H1 (cell line): ENCODE data around the gene CXCL17. TPM values are rescaled to one million over a fixed set of nuclear protein-coding genes. Genes with fewer than 3 reads are reported as not detected.
A peak's percentile ranks its signal among the peaks of the same experiment; 100 is the strongest.

Experiments used
- CTCF ChIA-PET: fragments of 300-600 bp; sonication (Branson Sonifier 250); formaldehyde crosslinking; loops from one replicate; lab custom pipeline; 2021; ENCODE audit not compliant: partially characterized antibody; lab: Charles Lee
- POLR2A ChIA-PET: fragments of 300-600 bp; sonication (Branson Sonifier 250); formaldehyde crosslinking; loops from one replicate; lab custom pipeline; 2021; ENCODE audit warnings: inconsistent platforms; ENCODE audit not compliant: partially characterized antibody; lab: Charles Lee
- DNase-seq, 2 experiments: peaks; one replicate each; pipeline versions ENCODE4 v3.0.0 to v3.0.0-alpha.2; 2010 to 2022; ENCODE audit warnings: low spot score in 2 of 2, low read depth in 1 of 2, mixed read lengths in 1 of 2
- FAIRE-seq: peaks from 2 replicates; lab custom pipeline; 2011; peaks lifted over from hg19 to GRCh38; lab: Jason Lieb, UNC
- H2AFZ ChIP-seq: 2 replicates; pipeline ENCODE4 v1.8.1; 2012; ENCODE audit warnings: low read length, inconsistent platforms
- H2AK5ac ChIP-seq: 2 replicates; pipeline ENCODE4 v1.6.1; 2013; ENCODE audit warnings: low read depth, low read length
- H2BK120ac ChIP-seq: replicated peaks from 2 replicates; pipeline ENCODE3; 2013; ENCODE audit warnings: low read depth, low read length, inconsistent platforms
- H2BK12ac ChIP-seq: 2 replicates; pipeline ENCODE4 v1.6.1; 2013; ENCODE audit warnings: low read depth, low read length
- H2BK15ac ChIP-seq: 2 replicates; pipeline ENCODE4 v1.6.1; 2013; ENCODE audit warnings: low read length
- H2BK20ac ChIP-seq: 2 replicates; pipeline ENCODE4 v1.6.1; 2013; ENCODE audit warnings: low read length
- H2BK5ac ChIP-seq: 2 replicates; pipeline ENCODE4 v1.6.1; 2013; ENCODE audit warnings: low read depth, low read length
- H3K14ac ChIP-seq: 2 replicates; pipeline ENCODE4 v1.6.1; 2013; ENCODE audit warnings: inconsistent platforms; ENCODE audit not compliant: insufficient read length
- H3K18ac ChIP-seq: 2 replicates; pipeline ENCODE4 v1.6.1; 2013; ENCODE audit warnings: low read length; ENCODE audit errors: extremely low read depth
- H3K23ac ChIP-seq: 2 replicates; pipeline ENCODE4 v1.6.1; 2013; ENCODE audit warnings: inconsistent platforms; ENCODE audit not compliant: insufficient read length
- H3K23me2 ChIP-seq: 2 replicates; pipeline ENCODE4 v1.6.1; 2013; ENCODE audit warnings: low read depth, low read length
- H3K27ac ChIP-seq: 2 replicates; pipeline ENCODE4 v1.6.1; 2011; ENCODE audit warnings: low read depth, low read length, inconsistent platforms
- H3K27me3 ChIP-seq, 4 experiments: replicated peaks in 1 of 4; 1 replicate in 1 of 4; 2 replicates in 3 of 4; pipeline versions ENCODE4 v1.6.1 to v1.8.1; 2011 to 2013; ENCODE audit warnings: low read length in 3 of 4, mild to moderate bottlenecking in 3 of 4, inconsistent platforms in 2 of 4, mixed read lengths in 2 of 4, moderate library complexity in 1 of 4; ENCODE audit not compliant: control insufficient read depth in 3 of 4, insufficient read depth in 3 of 4; ENCODE audit errors: extremely low read depth in 1 of 4
- H3K36me3 ChIP-seq, 4 experiments: 2 replicates each; pipeline versions ENCODE4 v1.6.1 to v1.8.1; 2011 to 2013; ENCODE audit warnings: mild to moderate bottlenecking in 4 of 4, low read length in 3 of 4, moderate library complexity in 2 of 4, control low read depth in 1 of 4, inconsistent platforms in 1 of 4; ENCODE audit not compliant: insufficient read depth in 4 of 4, control insufficient read depth in 2 of 4
- H3K4ac ChIP-seq: replicated peaks from 2 replicates; pipeline ENCODE3; 2013; ENCODE audit warnings: low read length, low read depth, mixed read lengths, inconsistent platforms; ENCODE audit not compliant: insufficient read length
- H3K4me1 ChIP-seq, 4 experiments: replicated peaks in 1 of 4; 1 replicate in 1 of 4; 2 replicates in 3 of 4; pipeline versions ENCODE4 v1.6.1 to v1.8.1; 2011 to 2013; ENCODE audit warnings: low read length in 3 of 4, inconsistent platforms in 2 of 4, mixed read lengths in 1 of 4; ENCODE audit not compliant: insufficient read depth in 4 of 4, control insufficient read depth in 3 of 4
- H3K4me2 ChIP-seq, 2 experiments: 2 replicates each; pipeline versions ENCODE4 v1.6.1 to v1.8.1; 2011 to 2013; ENCODE audit warnings: low read depth in 2 of 2, low read length in 2 of 2, control low read depth in 1 of 2, inconsistent platforms in 1 of 2, mild to moderate bottlenecking in 1 of 2; ENCODE audit not compliant: insufficient read depth in 1 of 2
- H3K4me3 ChIP-seq, 4 experiments: fragments of 200-600, 300-600 bp in 1 of 4; sonication (generic), shearing (Covaris generic), sonication (Bioruptor Twin) in 1 of 4; 2 replicates each; pipeline versions ENCODE4 v1.5.1 to v1.8.1; 2011 to 2016; ENCODE audit warnings: low read length in 4 of 4, low read depth in 3 of 4, control low read depth in 2 of 4, inconsistent platforms in 2 of 4, mild to moderate bottlenecking in 2 of 4, mixed read lengths in 1 of 4, moderate library complexity in 1 of 4; ENCODE audit not compliant: insufficient read depth in 2 of 4; ENCODE audit errors: extremely low read depth in 1 of 4
- H3K56ac ChIP-seq: replicated peaks from 2 replicates; pipeline ENCODE3; 2013; ENCODE audit warnings: low read depth, mild to moderate bottlenecking, mixed read lengths, low read length, inconsistent platforms; ENCODE audit not compliant: insufficient read length
- H3K79me1 ChIP-seq: 2 replicates; pipeline ENCODE4 v1.6.1; 2013; ENCODE audit warnings: low read depth, low read length, control low read depth
- H3K79me2 ChIP-seq, 2 experiments: 2 replicates each; pipeline versions ENCODE4 v1.6.1 to v1.8.1; 2012 to 2013; ENCODE audit warnings: low read length in 2 of 2, mild to moderate bottlenecking in 2 of 2, inconsistent platforms in 1 of 2; ENCODE audit not compliant: insufficient read depth in 2 of 2, control insufficient read depth in 1 of 2
- H3K9ac ChIP-seq, 4 experiments: replicated peaks in 1 of 4; 1 replicate in 1 of 4; 2 replicates in 3 of 4; pipeline versions ENCODE4 v1.6.1 to v1.8.1; 2011 to 2013; ENCODE audit warnings: low read depth in 3 of 4, low read length in 3 of 4, control low read depth in 2 of 4, mild to moderate bottlenecking in 2 of 4, moderate library complexity in 2 of 4, inconsistent platforms in 1 of 4; ENCODE audit errors: extremely low read depth in 1 of 4
- H3K9me3 ChIP-seq, 2 experiments: 2 replicates each; pipeline versions ENCODE4 v1.6.1 to v1.8.1; 2012 to 2013; ENCODE audit warnings: mild to moderate bottlenecking in 2 of 2, moderate library complexity in 2 of 2, control low read depth in 1 of 2, inconsistent platforms in 1 of 2, low read depth in 1 of 2, low read length in 1 of 2, mixed read lengths in 1 of 2; ENCODE audit not compliant: insufficient read depth in 2 of 2
- H4K20me1 ChIP-seq, 2 experiments: replicated peaks in 1 of 2; 2 replicates each; pipeline versions ENCODE3 to v1.8.1; 2011 to 2013; ENCODE audit warnings: inconsistent platforms in 2 of 2, low read length in 2 of 2, mild to moderate bottlenecking in 1 of 2; ENCODE audit not compliant: insufficient read depth in 2 of 2, control insufficient read depth in 1 of 2
- H4K5ac ChIP-seq: 2 replicates; pipeline ENCODE4 v1.6.1; 2013; ENCODE audit warnings: low read length, low read depth, mixed read lengths, inconsistent platforms; ENCODE audit not compliant: insufficient read length
- H4K8ac ChIP-seq: 2 replicates; pipeline ENCODE4 v1.8.0; 2013; ENCODE audit warnings: mild to moderate bottlenecking, moderate library complexity, low read length, inconsistent platforms; ENCODE audit not compliant: insufficient read depth; ENCODE audit errors: extremely low read depth
- H4K91ac ChIP-seq: replicated peaks from 2 replicates; pipeline ENCODE3; 2013; ENCODE audit warnings: low read length, mixed read lengths, inconsistent platforms; ENCODE audit not compliant: insufficient read length
- ASH2L ChIP-seq: fragments of 200-600, 300-600 bp; sonication (generic); IDR thresholded peaks from one replicate; pipeline ENCODE4 v1.7.1; 2017; ENCODE audit warnings: low read length
- BACH1 ChIP-seq: IDR thresholded peaks from 2 replicates; pipeline ENCODE4 v1.6.1; 2012; ENCODE audit warnings: low read length, improper control_type of control experiment
- CHD1 ChIP-seq: IDR thresholded peaks from 2 replicates; pipeline ENCODE4 v1.6.1; 2012; ENCODE audit warnings: low read depth, low read length, improper control_type of control experiment
- CHD2 ChIP-seq: IDR thresholded peaks from 2 replicates; pipeline ENCODE4 v1.6.1; 2012; ENCODE audit warnings: low read length, improper control_type of control experiment
- CTCF ChIP-seq, 3 experiments: IDR thresholded peaks; 1 replicate in 2 of 3; 2 replicates in 1 of 3; pipeline versions ENCODE4 v1.5.1 to v1.6.1; 2011; ENCODE audit warnings: low read length in 3 of 3, mild to moderate bottlenecking in 3 of 3, inconsistent platforms in 2 of 3, low read depth in 1 of 3, moderate library complexity in 1 of 3; ENCODE audit not compliant: insufficient read depth in 1 of 3; ENCODE audit errors: control extremely low read depth in 1 of 3
- NRF1 ChIP-seq: IDR thresholded peaks from 2 replicates; pipeline ENCODE4 v1.6.1; 2011; ENCODE audit warnings: mild to moderate bottlenecking, low read depth, low read length, improper control_type of control experiment
- PHF8 ChIP-seq: fragments of 200-600 bp; sonication (generic); conservative IDR thresholded peaks from 2 replicates; pipeline ENCODE4 v1.7.1; 2012; ENCODE audit warnings: low read depth, mild to moderate bottlenecking, inconsistent platforms, low read length, moderate library complexity
- POU5F1 ChIP-seq: IDR thresholded peaks from 2 replicates; pipeline ENCODE4 v1.6.1; 2011; ENCODE audit warnings: low read depth, mild to moderate bottlenecking, low read length, moderate library complexity
- SAP30 ChIP-seq: fragments of 300-600 bp; sonication (generic); IDR thresholded peaks from 2 replicates; pipeline ENCODE4 v1.7.1; 2012; ENCODE audit warnings: low read length, moderate library complexity, mild to moderate bottlenecking, inconsistent platforms; ENCODE audit not compliant: insufficient read depth, insufficient replicate concordance
- WGBS, 2 experiments: shearing (Covaris generic) in 1 of 2; methylation state at CpG; one replicate each; pipeline versions ENCODE4 v1.1.6 to v1.1.7; 2013 to 2015; ENCODE audit warnings: low lambda C conversion rate in 2 of 2, mixed read lengths in 2 of 2, inconsistent platforms in 1 of 2, low coverage in 1 of 2, missing lambda C conversion rate in 1 of 2; ENCODE audit not compliant: insufficient replicate concordance in 2 of 2, insufficient coverage in 1 of 2, insufficient read length in 1 of 2; ENCODE audit errors: extremely low coverage in 1 of 2, missing lambda C conversion rate in 1 of 2; 5-methylcytosine and 5-hydroxymethylcytosine counted together
- polyA plus RNA-seq, 7 experiments: library from polyadenylated mRNA; depleted of rRNA in 3 of 7; stranded (reverse) in 5 of 7; unstranded in 2 of 7; fragments of >200 nt in 5 of 7; fragments of 200-250 nt in 2 of 7; gene quantifications; 1 replicate in 5 of 7; 2 replicates in 1 of 7; 4 replicates in 1 of 7; pipeline versions ENCODE4 v1.2.1 to v1.2.3, GENCODE V29; 2011 to 2013; ENCODE audit warnings: missing spikeins in 2 of 7, mixed read lengths in 2 of 7
- total RNA-seq: library from RNA; stranded (reverse); fragmentation: NEBNext Ultra II Directional; extraction: Animal tissue kit (Norgen Biotek cat#: 25700); gene quantifications from 2 replicates; pipeline ENCODE4 v1.2.1, GENCODE V29; 2021

CXCL17 gene
- total and polyA plus RNA-seq, 2 of the 8 experiments (the other 6 are each of a cell fraction or from before 2014, with no cell fraction given): not detected

DNA sequence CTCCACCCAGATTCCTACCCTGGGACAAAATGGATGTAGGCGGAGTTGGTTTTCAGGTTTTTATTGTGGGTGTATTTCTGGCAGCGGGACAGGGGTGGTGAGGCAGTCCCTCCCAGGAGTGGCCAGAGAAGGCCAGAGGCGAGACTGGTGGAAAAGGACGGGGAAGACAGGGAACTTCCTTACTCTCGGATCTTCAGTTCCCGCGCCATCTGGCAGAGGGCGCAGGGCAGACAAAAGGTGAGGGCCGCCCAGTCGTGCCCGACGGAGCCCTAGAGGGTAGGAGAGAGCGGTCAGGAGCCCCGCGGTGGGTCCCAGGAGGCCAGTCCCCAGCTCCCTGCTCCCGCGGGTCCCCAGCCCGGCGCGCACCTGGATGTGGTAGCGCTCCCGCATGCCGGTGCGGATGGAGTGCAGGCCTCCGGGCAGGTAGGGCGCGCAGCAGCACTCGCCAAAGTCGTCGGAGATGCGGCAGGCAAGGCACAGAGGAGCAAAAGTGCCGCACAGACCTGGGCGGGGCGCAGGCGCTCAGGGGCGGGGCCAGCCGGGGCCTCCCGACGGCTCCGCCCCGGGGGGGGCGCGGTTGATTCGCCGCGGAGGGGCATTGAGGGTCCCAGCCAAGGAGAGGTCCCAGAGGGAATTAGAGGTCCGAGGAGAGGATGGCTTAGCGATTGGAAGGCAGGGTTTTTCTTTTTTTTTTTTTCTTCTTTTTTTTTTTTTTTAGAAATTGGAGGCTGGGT, 55.6 kb downstream of the CXCL17 start:
- DNase-seq: peak in 1 of 2 experiments; percentile 94
- no peaks in the 10 kb centered on the region for H3K9me3 ChIP-seq
- no peak overlapping the region for H3K23ac ChIP-seq
- H3K79me2 ChIP-seq: no peaks in the 10 kb centered on the region
- no peak overlapping the region for H2BK12ac ChIP-seq
- H2BK20ac ChIP-seq: no peak overlapping the region; the same call in 1 of the 2 replicates
- peak overlapping the region; percentile 61; the same call in 1 of the 2 replicates for H3K27ac ChIP-seq
- CTCF ChIA-PET: interaction anchor here (0.8 to 3.8 kb wide), 8 partner anchors 9 to 57 kb away, joined by 3 to 15 read pairs (median 7); no protein-coding TSS in a partner anchor
- H3K18ac ChIP-seq: peak overlapping the region; percentile 97
- H4K20me1 ChIP-seq: no peaks in the 10 kb centered on the region
- peak overlapping the region; percentile 60 to 89 for H3K4me2 ChIP-seq
- POLR2A ChIA-PET: interaction anchor here (1.3 to 6.7 kb wide), 4 partner anchors 9 to 14 kb away, joined by 3 to 47 read pairs (median 4); no protein-coding TSS in a partner anchor
- H3K56ac ChIP-seq: peak overlapping the region; percentile 90
- H3K4me3 ChIP-seq: peak overlapping the region; percentile 63 to 79 (median 64)
- H4K5ac ChIP-seq: peak overlapping the region; percentile 96
- no peak overlapping the region for H2BK15ac ChIP-seq
- H2AK5ac ChIP-seq: no peak overlapping the region
- H2BK5ac ChIP-seq: peak overlapping the region; percentile 93; the same call in 1 of the 2 replicates
- H3K14ac ChIP-seq: no peak overlapping the region
- H3K23me2 ChIP-seq: no peaks in the 10 kb centered on the region
- H3K9ac ChIP-seq: peak overlapping the region in 3 of 4 experiments; percentile 46 to 82 (median 73); a peak in 5 of 7 replicates
- no peaks in the 10 kb centered on the region for H3K36me3 ChIP-seq
- H2BK120ac ChIP-seq: no peak overlapping the region
- H2AFZ ChIP-seq: peak overlapping the region; percentile 36
- H3K79me1 ChIP-seq: no peaks in the 10 kb centered on the region
- peaks cover 0 to 12% (median 4%) of the 10 kb centered on the region in 4 experiments; a peak in 5 of 7 replicates for H3K4me1 ChIP-seq
- peak overlapping the region; percentile 96 for H4K8ac ChIP-seq
- FAIRE-seq: no peak
- 3% methylated on average over 32 of the region's 48 CpGs; no CpG with 5 or more reads in 1 of the 2 experiments for WGBS, 2 experiments
- H3K4ac ChIP-seq: peak overlapping the region; percentile 82
- peaks cover 0 to 10% (median 5%) of the 10 kb centered on the region in 4 experiments; a peak in 4 of 7 replicates for H3K27me3 ChIP-seq
- peak overlapping the region; percentile 96 for H4K91ac ChIP-seq
- TF ChIP-seq NRF1 (no peak), BACH1 (no peak), SAP30 (no peak), POU5F1 (no peak), CHD2 (peak; percentile 25; the same call in 1 of the 2 replicates), CHD1 (no peak), CTCF (IDR thresholded peaks at IDR 0.05; ENCODE audit: control extremely low read depth in 1 of 3, insufficient read depth in 1 of 3, low read depth in 1 of 3, low read length in 3 of 3) (peak; percentile 68 to 81 (median 70)), ASH2L (peak; percentile 68), PHF8 (peak; percentile 93)
